Epithelial cell of proximal tubule (primary cell): ENCODE data around the gene ADARB2. TPM values are rescaled to one million over a fixed set of nuclear protein-coding genes. Genes with fewer than 3 reads are reported as not detected.

Experiments used
- DNase-seq: peaks from one replicate; pipeline ENCODE4 v3.0.0-alpha.2; 2011; ENCODE audit warnings: low read depth
- H3K4me3 ChIP-seq: 2 replicates; pipeline ENCODE4 v1.5.1; 2011; ENCODE audit warnings: low read depth, mild to moderate bottlenecking, low read length
- CTCF ChIP-seq: conservative IDR thresholded peaks from 2 replicates; pipeline ENCODE4 v1.5.1; 2012; ENCODE audit warnings: low read depth, mild to moderate bottlenecking, low read length
- total RNA-seq: library from RNA; depleted of rRNA; stranded (reverse); fragments of >200 nt; gene quantifications from 2 replicates; pipeline ENCODE4 v1.2.3, GENCODE V29; 2015

The ADARB2 gene
- total RNA-seq, 1 donor from 2014 or later, result 0.63 TPM

GRCh38 chr10:1726861-1727260 is 10.5 kb downstream of the ADARB2 start:
- DNase-seq, result no peak
- TF ChIP-seq CTCF, result no peak

GRCh38 chr10:1724921-1725488 is 12.3 kb downstream of the ADARB2 start:
- no peak for TF ChIP-seq CTCF
- DNase-seq, result no peak

More at GRCh38 chr10:1726861-1727260, 10.5 kb downstream of the ADARB2 start:
- H3K4me3 ChIP-seq, result no peak overlapping the region

GRCh38 chr10:1716839-1717238 is 20.5 kb downstream of the ADARB2 start:
- no peak overlapping the region for H3K4me3 ChIP-seq
- no peak for TF ChIP-seq CTCF
- DNase-seq, result no peak

More at GRCh38 chr10:1724921-1725488, 12.3 kb downstream of the ADARB2 start:
- no peak overlapping the region for H3K4me3 ChIP-seq

GRCh38 chr10:1715821-1716220 is 21.5 kb downstream of the ADARB2 start:
- peak; percentile 30 for TF ChIP-seq CTCF
- no peak overlapping the region for H3K4me3 ChIP-seq
- no peak for DNase-seq

- no peak for DNase-seq
- no peak overlapping the region for H3K4me3 ChIP-seq
- TF ChIP-seq CTCF, result no peak
Observed at GRCh38 chr10:1712944-1713671, 24.2 kb downstream of the ADARB2 start.

GRCh38 chr10:1712314-1712713 is 25.0 kb downstream of the ADARB2 start:
- no peak for TF ChIP-seq CTCF
- DNase-seq, result no peak
- no peak overlapping the region for H3K4me3 ChIP-seq

GRCh38 chr10:1709161-1709560 is 28.2 kb downstream of the ADARB2 start:
- no peak for TF ChIP-seq CTCF
- H3K4me3 ChIP-seq, result no peak overlapping the region
- no peak for DNase-seq
